Measurements from ENCODE around the gene UBE3A.
"Not testable (repeated sequence)": the region's sequence is repeated elsewhere in the genome, so short reads cannot be mapped to it uniquely, and the experiment has no call there.

Gene UBE3A

GRCh38 chr15:25438601-25439368 is at the start of gene UBE3A:
Gene UBE3A (minus strand): TSS chr15:25439024. CDS start chr15:25409107, 29,917 bp downstream.
- peak; percentile 90 for DNase-seq

GRCh38 chr15:25487226-25487884 is 48.5 kb upstream of the UBE3A start:
- DNase-seq, result no peak

- no peak for DNase-seq
Measured at GRCh38 chr15:25486051-25486450, 47.2 kb upstream of the UBE3A start.

GRCh38 chr15:25481208-25481859 is 42.5 kb upstream of the UBE3A start:
- no peak for DNase-seq

- no peak for DNase-seq
Measured at GRCh38 chr15:25478313-25478712, 39.5 kb upstream of the UBE3A start.

GRCh38 chr15:25477816-25478215 is 39.0 kb upstream of the UBE3A start:
- no peak for DNase-seq

GRCh38 chr15:25474251-25474650 is 35.4 kb upstream of the UBE3A start:
- DNase-seq, result no peak

GRCh38 chr15:25470230-25470629 is 31.4 kb upstream of the UBE3A start:
- DNase-seq, result no peak

- no peak for DNase-seq
Measured at GRCh38 chr15:25469377-25469776, 30.6 kb upstream of the UBE3A start.

GRCh38 chr15:25468611-25469010 is 29.8 kb upstream of the UBE3A start:
- DNase-seq, result no peak

GRCh38 chr15:25465835-25466234 is 27.0 kb upstream of the UBE3A start:
- no peak for DNase-seq

GRCh38 chr15:25464784-25465183 is 26.0 kb upstream of the UBE3A start:
- no peak for DNase-seq

- DNase-seq, result no peak
Measured at GRCh38 chr15:25464383-25464782, 25.6 kb upstream of the UBE3A start.

- no peak for DNase-seq
Measured at GRCh38 chr15:25456196-25456595, 17.4 kb upstream of the UBE3A start.

GRCh38 chr15:25455226-25455625 is 16.4 kb upstream of the UBE3A start:
- no peak for DNase-seq

- no peak for DNase-seq
Measured at GRCh38 chr15:25454771-25455170, 15.9 kb upstream of the UBE3A start.

GRCh38 chr15:25453246-25453645 is 14.4 kb upstream of the UBE3A start:
- not testable (repeated sequence) for DNase-seq

GRCh38 chr15:25451501-25451900 is 12.7 kb upstream of the UBE3A start:
- no peak for DNase-seq

- no peak for DNase-seq
Measured at GRCh38 chr15:25450163-25450562, 11.3 kb upstream of the UBE3A start.

GRCh38 chr15:25446076-25446475 is 7.3 kb upstream of the UBE3A start:
- DNase-seq, result no peak

GRCh38 chr15:25445412-25445811 is 6.6 kb upstream of the UBE3A start:
- no peak for DNase-seq

GRCh38 chr15:25441111-25441510 is 2.3 kb upstream of the UBE3A start:
- no peak for DNase-seq

GRCh38 chr15:25439369-25439836 is 579 bp upstream of the UBE3A start:
- no peak for DNase-seq
